EL (cell line): Measurements from ENCODE around the gene ABCF2.

Source experiments
- DNase-seq: peaks from one replicate; pipeline ENCODE4 v3.0.0-alpha.2; 2016

Gene ABCF2

DNA sequence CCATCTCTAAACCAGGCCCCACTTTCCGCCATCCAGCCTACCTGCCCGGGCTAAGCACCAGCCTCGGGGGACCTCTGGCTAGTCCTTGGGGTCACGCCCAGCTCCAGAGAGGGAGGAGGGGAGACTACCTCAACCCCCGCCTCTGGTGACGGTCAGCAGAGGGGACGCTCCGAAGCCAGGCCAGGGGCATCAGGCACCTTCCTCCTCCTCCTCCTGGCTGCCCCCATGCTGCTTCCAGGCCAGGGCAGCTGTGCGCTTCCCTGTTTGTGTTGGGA lies 25.5 kb upstream of the ABCF2 start:
- DNase-seq, result no peak

DNA sequence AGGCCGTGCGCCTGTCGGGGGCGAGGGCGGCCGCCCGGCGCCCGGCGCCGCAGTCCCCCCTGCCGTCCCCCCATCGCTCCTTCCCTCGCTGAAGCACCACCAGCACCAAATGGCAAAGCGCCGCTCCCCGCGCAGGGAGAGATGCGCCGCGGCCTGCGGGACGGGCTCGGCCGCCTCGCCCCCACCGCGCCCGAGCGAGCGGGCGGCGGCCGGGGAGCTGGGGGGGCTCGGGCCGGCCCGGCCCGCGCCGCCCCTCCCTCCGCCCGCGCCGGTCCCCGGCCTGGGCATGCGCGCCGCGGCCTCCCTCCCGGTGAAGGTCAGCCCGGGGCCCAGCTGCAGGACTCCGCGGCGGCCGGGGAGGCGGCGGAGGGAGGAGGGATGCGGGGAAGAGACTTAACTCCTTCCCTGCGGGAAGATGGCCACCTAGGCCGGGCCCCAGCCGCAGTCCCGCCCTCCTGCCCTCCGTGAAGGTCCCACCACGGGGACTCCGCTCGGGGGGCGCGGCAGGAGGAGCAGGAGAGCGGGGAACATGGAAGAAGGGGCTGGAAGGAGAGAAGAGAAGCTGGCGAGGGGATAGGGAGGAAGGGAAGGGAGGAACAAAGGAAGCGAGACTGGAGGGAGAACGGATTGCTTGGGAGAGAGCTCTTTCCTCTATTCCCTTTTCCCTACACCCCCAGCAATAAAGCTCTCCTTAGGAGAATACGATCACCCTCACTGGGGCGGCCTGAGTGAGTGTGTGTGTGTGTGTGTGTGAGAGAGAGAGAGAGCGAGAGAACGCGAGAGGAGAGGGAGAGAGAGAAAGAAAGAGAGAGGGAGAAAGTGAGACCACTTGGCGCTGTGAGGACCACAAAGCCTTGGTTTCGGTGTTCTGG lies 24.9 kb upstream of the ABCF2 start:
- DNase-seq, result peak; percentile 59

DNA sequence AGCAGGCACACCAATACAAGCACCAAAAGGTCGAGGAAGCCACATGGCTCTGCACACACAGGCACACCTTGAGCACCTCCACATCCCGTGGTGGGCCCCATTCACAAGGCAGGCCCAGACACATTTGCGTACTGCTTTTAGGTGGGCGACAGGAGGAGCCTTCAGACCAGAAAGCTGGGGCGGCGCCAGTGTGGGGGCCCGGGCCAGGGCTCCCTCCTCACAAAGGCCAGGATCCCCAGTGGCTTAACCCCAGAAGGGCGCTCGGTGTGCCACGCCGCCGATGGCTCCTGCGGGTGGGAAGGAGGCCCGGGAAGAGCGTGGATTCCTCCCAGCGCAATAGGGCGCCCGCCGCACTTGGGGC lies 24.3 kb upstream of the ABCF2 start:
- no peak for DNase-seq

DNA sequence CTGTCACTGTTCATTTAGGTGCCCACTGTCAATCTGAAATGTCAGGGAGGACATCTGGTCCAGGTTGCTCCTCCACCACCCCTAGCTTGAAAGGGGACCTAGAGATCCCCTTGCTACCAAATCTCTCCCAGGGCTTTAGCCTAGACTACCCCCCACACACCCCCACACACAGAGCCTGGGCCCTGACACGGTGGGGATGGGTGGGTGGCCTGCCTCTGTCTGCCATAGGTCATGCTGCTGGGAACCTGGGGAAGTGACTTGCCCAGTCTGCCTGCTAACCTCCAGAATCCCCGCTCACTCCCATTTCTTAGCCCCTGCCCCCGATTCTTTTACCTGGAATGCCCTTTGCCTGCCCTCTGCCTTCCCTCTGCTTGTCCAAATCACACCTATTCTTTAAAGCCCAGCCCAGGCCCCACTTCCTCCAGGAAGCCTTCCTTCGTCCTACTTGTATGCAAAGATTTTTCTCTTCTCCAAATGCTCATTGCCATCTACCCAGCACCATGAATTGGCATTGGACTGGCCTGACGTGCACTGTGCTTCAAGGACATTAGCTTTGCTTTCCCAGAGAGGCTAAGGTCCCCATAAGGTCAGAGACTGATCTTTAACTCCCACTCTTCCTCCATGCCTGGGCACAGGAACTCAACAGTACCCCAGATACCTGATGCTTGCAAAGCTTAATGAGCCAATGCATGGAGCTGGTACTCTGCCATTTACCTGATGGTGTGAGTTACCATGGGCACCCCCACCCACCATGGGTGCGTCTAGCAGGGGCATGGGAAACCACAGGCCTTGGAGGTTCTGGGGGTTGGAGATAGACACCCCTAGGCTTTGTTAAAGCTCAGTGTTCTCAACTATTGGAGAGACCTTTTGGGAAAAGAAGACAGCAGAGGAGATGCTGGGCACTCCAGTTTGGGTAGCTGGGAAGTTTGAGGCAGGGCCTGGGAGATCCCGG lies 23.5 kb upstream of the ABCF2 start:
- DNase-seq, result no peak

DNA sequence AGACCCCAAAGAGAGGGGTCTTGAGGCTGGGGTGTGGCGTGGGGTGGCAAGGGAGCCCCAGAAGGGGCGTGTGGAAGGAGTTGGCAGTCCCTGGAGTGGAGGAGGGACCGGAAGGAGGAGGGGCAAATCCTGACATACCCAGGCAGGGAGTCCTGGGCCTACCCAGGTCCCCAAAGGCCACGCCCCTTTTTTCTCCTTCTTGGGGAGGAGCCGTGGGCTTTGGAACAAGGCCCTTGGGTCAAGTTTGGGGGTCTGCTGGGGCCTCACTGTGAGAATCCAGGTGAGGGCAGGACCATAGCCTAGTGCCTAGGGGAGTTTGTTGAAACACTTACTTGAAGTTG lies 22.7 kb upstream of the ABCF2 start:
- DNase-seq, result peak; percentile 62

DNA sequence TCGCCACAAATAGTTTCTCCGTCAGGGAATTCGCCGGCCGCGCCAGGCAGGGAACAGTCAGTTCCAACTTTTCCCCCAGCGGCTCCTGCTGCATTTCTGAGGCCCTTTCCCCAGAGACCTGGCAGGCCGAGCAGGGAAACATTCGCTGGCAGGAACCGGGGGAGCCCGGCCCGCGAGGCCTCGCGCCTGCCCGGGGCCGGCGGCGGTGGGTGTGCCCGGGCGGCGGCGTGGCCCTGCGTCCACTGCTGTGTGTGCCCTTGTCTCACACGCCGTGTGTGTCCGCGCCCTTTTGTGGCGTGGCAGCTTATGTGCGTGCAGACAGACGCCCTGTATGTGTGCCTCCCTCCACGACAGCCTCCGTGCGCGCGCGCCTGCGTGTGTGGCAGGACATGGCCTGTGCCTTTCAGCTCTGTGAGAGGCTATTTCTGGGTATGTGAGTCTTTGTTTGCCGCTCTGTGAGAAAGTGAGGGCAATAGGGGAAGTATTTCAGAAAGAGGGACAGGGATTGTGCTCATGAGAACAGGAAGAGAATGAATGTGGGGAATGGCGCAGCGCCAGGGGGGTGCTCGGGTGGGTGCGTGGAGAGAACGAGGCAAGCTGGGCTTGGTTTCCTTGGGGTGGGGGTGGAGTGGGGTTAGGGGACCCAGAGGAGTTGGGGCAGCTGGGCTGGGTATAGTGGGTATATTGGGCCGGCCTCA lies 22.2 kb upstream of the ABCF2 start:
- peak; percentile 57 for DNase-seq

DNA sequence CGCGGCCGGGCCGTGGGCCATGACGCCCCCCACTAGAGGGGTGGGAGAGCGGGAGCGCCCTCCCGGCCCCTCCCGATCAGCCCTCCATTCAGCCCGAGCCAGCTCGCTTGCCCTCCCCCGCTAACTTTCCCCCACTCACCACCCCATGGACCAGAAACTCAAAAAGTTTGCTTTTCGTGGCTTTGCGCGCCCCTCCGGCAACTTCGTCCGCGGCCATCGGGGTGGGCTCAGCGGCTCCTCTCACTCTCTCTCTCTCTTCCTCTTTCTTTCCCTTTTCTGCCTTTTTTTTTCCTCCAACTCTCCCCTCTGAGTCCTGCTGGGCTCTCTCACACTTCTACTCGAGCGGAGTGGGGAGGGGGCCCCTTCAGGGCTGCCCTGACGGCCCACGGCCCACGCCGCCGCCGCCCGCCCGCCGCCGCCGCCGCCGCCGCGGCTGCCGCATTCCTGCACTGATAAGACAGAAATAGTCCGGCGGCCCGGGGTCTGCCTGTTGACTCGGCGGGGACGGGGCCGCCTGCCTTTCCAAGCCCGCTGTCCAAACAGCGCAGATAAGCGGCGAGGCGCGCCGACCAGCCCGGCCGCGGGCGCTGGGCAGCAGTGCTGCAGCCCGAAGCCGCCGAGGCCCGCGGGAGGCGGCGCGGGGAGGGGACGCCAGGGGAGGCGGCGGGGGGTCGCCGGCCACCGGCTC lies 21.5 kb upstream of the ABCF2 start, which contains the start of gene SMARCD3:
TSS of gene SMARCD3 (minus strand) at position 349 of the 688 bp plus-strand sequence. CDS start at position 217, 132 bp downstream.
- DNase-seq, result peak; percentile 62

DNA sequence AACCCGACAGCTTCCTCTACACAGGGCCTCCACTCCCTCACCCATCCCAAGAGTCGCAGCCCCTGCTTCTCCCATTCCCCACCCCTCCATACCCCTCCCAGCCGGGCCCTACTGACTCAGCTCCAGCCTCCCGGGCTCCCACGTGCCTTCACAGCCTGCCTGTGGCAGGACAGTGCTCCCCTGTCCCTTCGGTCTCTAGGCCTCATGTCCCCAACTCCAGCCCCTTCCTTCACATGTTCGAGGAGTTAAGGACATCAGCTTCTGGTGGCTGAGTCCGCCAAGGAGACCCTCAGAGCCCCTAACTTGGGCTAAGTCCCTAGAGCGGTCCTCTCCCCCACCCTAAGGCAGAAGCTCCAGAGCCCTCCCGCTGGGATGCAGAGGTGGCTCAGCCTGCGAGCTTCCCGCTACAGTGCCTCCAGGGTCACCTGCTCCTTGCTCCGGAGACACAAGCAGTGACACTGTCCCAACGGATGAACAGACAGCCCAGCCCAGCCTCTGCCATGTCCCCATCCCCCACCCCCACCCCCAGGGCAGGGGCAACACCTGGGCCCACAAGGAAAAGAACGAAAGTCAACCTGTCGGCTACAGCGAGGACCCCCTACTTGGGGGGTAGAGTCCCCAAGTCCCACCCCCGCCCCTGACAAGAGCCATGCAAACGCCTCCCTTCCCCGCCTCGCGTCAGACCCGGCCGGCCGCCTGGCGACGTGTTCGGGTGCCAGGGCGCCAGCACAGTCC lies 20.8 kb upstream of the ABCF2 start:
- peak; percentile 29 for DNase-seq

DNA sequence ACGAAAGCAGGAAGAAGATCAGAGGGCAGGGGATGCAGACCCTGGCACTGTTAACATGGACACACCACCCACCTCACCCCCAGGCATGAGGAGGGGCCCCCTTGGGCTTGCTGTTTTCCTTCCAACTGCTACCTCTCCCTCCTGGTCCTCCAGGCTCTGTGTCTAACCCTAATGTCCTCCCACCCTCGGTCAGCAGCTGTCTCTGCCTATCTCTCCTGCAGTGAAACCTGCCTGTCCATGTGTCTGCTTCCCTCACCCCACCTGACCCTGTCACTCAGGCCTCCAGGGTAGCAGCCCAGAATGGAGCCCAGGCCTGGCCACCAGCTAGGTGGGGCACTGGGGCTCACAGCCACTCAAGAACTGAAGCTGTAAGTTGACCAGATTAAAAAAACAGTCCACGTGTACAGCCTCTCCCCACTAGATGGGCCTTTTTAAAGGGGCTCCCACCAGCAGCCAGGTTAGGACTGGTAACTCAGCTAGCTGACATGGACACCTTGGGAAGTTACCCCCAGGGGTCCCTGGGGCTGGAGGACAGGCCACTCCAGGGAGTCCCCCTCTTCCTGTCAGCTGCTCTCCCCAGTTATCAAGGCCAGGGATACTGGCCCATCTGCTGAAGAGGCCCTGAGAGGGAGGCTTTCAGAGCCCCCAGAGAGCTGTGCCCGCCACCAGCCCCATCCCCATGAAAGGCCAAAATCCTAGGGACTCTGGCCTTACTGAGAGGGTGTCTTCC lies 20.0 kb upstream of the ABCF2 start:
- no peak for DNase-seq

DNA sequence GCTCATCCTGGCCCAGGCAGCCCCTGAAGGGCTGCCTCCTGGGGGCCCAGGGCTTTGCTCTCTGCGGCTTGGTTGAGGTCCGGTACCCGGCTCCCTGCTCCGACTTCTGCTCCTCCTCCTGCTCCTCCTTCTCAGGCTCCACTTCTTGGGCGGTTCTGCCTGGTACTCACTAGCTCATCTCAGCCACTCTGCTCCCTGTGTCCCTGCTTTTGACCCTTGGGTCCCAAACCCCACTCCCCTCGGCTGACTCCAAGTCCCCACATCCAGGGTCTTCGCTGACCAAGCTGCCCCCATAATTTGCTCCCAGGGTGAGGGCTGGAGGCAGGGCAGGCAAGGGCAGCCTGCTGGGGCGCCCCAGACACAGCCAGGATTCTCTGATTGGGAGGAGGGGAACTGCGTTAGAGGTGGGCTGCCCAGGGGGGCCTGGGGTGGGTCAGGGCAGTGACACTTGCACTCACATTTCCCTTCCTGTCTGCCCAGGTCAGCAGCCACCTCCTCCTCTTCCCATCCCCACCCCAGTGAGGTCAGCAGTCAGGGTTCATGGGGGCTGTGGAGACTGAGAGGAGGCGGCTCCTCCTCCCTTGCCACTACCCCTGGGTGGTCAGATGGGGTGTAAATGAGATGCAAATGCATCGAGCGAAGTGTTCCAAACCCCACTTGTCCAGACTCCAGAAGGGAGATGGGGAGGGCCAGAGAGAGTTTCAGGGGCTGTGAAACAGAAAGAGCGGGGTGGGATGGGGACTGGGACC lies 19.3 kb upstream of the ABCF2 start:
- DNase-seq, result peak; percentile 12

DNA sequence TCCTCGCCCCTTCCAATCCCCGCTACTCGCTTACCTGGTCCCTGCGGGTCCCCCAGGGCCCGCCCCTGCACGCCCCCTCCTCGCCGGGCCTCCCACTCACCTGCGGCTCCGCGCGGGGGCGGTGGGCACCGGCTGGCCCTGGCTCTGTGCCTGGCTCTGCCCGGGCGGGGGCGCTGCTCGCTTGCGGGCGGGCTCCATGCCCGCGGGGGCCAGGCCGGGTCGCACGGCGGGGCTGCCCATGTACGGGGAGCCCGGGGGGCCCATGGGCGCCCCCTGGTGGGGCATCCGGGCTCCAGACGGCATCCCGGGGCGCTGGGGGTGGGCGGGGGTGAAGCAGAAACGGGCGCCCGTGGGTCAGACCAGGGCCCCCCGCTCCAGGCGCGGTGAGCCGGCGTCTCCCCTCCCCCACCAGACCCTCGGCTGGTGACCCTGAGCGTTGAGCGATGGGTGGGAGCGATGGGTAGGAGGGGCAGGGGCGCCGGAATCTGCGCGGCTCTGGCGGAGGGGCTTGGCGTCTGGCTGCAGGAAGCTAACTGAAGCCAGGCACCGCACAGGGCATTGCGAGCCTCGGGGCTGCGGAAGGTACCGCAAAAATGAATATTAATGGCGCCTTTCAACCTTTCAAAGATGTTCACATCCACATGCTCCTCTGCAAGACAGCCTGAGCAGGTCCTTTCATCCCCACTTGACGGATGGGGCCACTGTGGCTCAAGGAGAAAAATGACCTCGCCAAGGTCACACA lies 18.5 kb upstream of the ABCF2 start:
- peak; percentile 35 for DNase-seq

DNA sequence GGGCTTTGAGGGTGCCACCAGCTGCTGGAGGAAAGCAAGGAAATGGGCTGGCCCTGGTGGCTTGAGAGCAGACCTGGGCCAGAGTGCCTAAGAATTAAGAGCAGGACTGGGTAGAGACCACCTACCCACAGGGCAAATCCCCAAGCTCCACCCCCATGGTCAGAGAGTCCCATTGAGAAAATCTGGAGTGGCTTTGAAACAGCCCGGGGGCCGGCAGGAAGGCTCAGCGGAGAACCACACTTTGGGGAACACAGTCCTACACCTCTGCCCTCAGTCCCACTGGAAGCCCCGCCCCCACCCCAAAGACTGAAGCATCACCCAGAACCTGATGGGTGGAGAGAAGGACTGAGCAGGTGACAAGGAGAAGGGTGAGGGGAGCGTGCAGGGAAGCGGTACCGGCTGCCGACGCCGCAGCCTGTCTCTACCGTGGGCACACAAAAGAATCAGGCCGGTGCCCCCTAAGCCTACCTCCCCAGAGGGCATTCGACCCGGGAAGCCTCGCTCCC lies 17.9 kb upstream of the ABCF2 start:
- no peak for DNase-seq

DNA sequence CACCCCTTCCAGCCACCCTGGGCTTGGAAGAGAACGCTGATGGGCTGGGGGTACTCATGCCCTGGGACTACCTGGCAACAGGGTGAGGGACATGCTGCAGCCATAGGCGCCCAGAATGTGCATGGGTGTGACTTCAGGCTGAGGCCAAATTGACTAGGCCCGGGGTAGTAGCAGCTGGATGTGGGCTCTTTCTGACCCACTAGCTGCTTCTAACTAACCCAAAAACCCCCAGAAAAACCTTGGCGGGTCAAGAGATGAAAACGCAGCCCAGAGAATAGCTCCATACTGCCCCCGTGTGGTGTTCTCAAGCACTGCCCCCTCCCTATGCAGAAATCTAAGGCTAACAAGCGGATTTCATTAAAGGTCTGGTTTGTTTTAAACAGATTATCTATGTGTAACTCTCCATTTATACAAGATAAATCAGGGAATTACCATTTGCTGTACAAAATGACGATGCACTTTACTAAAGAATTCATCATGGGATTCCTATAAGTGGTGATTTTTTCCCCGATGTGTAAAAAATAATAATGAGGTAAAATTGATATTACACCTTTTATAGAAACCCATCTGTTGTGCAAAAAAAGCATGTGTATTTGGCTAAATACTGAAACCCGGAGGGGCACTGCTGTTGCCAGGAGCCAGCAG lies 17.3 kb upstream of the ABCF2 start:
- peak; percentile 48 for DNase-seq

DNA sequence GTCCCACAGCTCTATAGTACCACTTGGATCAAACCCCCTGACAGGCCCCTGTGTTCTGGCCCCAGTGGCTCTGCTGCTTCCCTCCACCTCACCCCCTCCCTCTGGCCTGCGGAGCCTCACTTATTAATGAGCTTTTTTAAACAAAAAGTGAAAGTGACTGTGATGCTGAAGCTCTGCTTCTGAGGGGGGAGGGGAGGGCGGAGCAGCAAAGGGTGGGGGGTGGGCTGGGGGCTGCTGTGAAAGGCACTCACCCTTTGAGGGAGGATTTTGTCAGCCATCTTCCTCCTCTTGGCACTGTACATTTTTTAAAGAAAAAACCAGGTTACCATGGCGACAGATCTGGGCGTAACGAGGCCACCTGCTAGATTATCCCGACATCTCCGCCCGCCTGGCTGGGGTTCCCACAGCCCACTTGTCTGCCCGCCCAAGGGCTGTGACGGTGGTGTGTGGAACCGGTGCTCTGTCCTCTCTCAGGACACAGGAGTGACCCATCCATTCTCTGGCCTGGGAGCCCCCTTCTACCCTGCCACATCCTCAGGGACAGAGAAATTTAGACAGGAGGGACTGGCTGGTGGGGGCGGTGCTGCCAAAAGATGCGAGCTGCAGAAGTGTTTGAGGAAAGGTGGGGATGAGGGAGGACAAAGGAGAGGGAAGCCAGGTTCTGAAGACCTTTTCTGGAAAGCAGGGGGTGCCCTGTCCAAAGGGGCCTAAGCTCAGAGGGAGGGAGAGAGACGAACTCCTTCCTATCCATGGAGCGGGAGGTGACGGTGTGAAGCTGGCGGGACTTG lies 16.6 kb upstream of the ABCF2 start:
- no peak for DNase-seq

DNA sequence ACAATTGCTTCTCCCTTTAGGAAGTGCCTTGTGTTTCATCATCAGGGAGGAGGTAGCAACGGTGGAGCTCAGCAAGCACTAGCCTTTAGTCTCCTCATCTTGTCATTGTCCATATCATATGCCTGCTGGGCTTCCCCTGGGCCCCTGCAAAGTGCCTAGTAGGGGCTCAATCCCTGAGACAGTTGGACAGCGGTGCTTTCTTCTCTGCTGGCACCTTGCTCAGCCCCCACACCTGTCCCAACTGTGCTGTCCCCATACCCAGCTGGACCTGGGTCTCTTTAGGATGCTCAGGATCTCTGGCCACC lies 16.0 kb upstream of the ABCF2 start:
- DNase-seq, result no peak

DNA sequence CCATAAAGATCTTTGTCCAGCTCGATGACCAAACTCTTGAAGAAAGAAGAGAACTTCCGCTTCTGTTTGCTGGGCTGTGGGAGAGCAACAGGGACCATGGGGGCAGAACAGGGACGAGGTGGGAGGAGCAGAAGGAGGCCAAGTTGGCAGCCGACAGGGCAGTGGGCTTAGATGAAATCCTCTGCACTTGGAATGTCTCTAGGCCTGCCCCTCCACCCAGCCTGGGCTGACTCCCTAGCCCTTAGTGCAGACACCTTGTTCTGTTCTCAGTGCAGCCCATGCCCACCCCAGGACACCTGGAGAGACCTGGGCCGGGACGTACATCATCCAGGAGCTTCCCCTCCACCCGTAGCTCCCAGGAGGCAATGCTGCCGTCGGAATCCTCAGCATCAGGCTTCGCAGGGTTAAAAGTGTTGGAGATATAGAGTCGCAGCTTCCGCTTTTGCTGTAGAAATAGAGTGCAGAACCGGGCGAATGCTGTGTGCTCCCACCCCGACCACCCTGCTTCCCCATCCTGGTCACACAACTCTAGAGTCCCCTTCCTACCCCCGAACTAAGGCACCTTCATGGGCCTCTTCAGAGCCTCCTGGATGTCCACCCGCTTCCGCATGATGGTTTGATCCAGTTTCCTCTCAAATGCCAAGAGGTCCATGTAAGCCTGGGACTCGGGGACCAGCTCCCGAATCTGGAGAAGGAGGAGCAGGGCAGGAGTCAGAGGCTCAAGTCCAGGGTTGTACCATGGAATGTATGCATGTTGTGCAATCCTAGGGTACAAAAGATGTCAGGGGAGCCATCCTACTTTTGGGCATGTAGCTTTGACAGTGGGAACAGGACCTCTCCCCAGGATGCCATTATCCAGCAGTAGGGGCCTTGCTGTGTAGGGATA lies 15.4 kb upstream of the ABCF2 start:
- no peak for DNase-seq

DNA sequence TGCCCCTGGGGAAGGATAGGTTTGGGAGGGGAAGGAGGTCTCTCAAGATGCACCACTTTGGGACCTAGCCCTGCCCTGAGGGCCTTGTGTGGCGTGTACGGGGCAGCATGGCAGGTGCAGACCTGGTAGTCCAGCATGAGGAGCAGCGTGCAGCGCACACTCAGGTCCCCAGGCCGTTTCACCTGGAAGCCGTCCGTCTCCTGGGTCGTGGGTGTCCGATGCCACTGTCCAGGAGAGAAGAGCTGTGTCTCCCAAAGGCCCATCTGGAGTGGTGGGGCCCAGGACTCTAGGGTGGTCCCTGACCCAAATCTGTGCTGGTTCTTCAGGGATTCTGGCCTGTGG lies 14.7 kb upstream of the ABCF2 start:
- no peak for DNase-seq
